Inflammatory macrophage treated with lipopolysaccharide for 1 hour (primary cell): ENCODE measurements around the gene PDE1C.

ENCODE experiments used
- DNase-seq, 2 donors: peaks; one replicate each; pipeline ENCODE4 v3.0.0-alpha.2; 2020 to 2022

The PDE1C gene

DNA sequence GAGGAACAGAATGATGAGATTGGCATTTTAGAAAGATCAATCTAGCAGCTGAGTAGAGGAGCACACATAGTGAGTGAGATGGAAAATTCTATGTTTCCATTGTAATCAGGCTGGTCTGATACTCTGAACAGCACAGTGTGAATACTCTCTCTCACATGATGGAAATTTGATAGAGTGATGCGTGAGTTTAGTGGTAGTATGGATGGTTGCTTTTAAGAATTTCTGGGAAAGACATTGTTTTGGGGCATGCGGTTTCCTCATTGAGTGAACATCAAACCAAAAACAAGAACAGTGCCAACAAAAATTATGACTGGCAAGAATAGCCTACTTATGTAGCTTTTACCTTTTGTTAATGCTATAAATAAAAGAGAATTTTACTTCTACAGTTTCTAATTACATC, 183.2 kb downstream of the PDE1C start:
- DNase-seq, result no peak

DNA sequence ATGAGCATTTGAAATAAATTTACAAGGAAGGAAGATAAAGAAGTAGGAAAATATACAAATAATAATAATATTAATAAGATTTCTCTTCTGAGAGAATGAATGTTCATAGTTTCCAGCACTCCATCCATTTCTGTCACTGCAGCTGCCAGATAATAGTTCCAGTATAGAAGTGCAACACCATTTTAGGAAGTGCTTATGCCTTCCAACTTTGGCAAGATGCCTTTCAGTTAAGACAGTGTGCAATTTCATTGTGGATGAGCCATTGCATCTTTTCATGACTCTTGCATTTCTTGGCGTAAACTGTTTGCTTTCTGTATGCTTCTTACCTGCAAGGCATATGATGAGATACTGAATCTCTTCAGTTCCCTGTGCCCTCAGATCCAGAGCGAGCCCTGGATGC, 185.0 kb downstream of the PDE1C start:
- peak in 1 of 2 donors; percentile 8 for DNase-seq

DNA sequence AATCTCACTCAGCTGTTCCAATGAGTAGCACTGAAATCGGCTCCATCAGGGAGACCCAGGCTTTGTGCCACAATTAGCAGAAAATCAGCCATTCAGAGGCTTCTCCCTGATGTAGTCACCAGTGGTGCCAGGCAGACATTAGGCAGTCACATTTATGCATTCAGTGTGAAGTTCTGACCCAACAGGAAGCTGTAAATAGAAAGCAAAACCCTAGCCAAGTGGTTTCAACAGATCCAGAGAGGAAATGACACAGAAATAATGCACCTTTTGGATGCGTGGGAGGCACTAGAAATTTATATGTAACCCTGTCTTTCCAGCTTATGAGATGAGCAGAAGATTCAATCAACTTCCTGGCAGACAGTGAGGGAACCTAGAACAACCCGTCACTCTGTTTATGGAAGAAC, 186.4 kb downstream of the PDE1C start:
- DNase-seq, result peak; percentile 62 to 66

DNA sequence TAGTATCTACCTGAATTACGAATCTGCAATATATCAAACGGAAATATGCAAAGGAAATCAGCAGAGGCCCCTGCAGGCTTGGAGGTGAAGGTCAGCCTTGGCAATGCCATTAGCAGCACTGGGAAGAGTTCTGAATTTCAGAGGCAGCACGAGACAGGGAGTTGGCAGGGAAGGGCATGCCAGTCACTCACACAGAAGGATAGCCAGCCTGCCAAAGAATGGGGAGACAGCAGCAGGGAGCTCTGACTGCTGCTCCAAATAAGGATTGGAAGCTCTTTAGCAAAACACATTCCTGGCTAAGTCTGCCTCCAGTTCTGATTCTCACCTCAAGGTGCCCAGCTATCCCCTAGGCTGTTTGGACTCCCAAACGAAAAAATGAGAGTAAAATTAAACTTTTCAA, 188.0 kb downstream of the PDE1C start:
- DNase-seq, result no peak

DNA sequence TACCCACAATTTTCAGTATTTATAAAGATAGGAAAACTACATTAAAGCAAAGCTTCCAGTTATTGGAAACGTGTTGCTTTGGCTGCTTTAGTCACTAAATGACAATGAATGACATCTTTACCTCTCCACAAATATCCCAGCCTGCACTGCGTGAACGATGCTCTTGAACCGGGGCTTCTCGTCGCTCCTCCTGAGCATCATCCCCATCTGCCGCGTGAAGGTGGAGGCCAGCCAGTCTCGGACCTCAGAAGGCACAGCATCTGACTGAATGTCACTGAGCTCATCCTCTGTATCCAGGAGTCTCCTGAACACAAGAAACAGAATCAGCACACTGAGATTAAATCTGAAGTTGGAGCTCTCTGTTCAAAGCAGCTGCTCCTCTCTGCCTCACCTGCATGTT, 191.3 kb downstream of the PDE1C start:
- no peak for DNase-seq

DNA sequence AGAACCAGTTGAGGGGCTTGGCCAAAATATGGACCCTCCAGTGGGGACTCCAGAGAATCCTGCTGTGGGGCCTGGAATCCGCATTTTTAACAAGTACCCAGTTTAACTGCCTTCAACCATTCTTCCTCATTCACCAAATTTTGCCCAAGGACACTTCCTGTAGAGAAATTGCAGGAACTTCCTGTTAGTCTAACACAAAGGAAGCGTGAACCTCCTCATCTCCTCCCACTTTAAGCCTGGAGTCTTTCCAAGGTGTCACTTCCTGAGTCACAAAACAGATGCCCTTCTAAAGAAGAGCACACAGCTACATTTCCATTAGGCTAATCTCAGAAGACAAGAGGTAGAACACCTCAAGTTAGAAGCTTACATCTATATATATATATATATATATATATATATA, 194.8 kb downstream of the PDE1C start:
- DNase-seq, result peak; percentile 40 to 50

DNA sequence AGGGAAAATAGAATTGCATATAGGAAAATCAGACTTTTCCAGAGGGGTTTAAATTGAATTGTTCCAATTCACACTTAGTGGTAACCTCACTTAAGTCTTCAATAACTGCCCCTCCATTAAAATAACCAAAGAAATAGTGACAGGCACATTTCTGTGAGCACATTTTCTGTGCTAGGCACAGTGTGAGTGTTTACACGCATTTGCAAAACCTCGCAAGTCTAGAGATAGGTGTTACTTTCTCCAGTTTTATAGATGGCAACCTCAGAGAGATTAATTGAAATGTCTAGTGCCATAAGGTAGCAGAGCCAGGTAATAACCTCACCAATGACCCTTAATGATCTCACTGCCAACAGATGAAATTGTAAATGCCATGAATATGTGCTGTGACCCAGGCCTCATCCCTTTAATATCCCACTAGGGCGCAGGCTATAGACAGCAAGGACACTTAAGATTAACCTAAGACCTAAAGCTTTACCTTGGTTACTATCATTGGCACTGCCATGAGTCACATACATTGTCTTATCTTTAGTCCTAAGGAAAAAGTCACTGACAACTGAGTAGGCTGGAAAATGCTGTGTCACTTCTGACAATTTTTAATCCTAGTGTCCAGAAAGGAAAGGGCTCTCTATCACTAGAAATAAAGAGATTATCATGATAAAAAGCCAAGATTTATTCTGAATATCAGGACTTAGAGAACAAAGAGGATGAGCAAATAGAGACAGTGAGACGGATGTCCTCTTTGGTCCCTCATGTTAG, 195.4 kb downstream of the PDE1C start:
- no peak for DNase-seq

DNA sequence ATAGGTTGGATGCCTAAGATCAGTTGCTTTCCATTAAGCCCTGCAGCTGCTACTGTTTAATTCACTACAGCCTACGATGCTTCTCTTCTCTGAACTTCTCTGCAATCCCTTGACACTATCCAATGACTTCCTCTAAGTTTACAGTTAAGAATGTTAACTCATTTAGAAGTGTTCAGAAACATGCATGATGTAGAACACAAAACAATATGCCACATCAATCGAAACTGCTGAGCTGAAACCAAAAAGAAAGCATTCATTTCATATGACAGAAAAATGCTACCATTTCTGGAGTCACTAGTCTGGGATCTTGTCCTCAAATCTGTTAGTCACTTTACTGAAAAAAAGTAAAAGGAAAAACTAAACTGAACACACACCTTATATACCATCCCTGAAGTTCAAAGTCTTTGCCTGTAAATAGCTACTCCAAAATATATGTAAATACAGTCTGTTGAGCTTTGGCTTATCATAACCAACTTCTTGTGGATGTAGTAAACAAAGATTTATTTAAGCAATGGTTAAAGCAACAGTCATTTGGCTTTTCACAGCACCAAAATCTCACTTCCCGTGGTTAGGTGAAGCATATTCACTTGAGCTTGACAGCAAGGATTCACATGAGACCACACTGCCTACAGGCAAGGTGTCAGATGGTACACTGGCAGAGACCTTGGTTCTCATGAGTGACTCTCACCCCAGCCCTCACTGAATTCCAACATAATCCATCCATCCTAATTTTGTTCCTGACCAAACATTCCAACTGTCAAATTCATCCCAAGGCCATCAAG, 196.2 kb downstream of the PDE1C start:
- DNase-seq, result no peak

DNA sequence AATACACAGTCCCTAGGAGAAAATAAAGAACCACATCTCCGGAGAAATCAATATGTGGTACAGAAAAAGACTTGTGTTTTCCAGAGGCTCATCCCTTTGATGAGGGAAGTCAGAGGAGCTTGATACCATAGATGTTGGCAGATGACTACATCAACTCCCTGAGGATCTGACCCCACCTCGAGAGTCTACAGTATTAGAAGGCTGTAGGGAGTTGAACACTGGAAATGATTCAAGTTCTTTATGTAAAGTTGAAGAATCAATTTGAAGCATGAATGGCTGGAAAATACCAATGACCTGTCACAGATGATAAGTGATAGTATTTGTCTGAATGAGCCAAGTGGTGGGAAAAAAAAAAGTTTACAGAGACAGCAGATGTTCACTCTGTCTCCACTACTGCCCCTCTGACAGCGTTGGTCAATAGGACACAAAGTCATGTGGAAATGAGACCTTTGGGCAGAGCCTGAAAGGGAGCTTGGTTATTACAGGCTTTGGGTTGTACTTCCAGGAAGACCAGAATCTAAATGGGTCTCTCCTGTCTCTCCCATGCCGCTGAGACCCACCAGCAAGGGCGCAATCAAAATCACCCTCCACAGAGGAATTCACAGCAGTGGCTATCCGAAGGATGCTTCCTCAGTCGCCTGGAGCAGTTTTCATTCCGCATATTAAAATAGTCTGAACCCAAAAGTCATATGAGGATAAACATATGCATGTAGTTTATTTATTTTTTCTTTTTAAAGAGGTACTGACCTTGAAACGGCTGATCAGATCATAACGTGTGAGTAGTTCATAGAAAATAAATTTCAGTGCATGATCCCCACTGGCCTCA, 197.4 kb downstream of the PDE1C start:
- DNase-seq, result no peak

DNA sequence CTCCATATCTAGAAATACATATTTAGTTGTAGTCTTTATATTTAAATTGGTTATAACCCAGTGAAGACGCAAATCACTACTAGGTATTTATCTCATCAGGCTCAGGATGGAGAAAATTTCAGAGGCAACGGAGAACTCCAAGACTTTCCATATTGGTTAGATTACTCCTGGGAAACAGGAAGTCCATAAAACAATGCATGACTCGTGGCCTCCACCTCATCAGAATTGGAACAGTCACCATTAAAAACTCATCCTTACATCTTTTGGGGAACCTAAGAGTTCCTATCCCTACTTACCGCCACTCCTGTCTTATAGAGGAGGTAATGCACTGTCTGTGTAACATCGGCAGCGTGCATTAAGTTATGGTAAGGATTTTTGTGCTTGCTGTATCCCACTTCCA, 205.6 kb downstream of the PDE1C start:
- no peak for DNase-seq

DNA sequence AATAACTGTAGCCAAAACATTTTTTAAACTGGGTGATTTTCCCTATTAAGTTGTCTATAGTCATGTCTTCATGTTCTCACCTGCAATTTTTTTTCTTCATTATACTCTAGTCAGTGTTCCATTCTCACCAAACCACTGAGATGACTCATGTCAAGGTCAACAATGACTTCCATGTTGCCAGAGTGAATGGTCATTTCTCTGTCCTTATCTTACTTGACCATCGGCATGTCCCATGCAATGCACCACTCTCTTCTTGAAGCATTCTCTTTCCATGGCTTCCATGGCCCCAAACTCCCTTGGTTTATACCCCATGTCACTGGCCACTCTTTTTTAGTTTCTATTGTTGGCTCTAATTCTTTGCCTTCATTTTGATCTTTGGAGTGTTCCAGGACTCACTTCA, 209.3 kb downstream of the PDE1C start:
- DNase-seq, result no peak

DNA sequence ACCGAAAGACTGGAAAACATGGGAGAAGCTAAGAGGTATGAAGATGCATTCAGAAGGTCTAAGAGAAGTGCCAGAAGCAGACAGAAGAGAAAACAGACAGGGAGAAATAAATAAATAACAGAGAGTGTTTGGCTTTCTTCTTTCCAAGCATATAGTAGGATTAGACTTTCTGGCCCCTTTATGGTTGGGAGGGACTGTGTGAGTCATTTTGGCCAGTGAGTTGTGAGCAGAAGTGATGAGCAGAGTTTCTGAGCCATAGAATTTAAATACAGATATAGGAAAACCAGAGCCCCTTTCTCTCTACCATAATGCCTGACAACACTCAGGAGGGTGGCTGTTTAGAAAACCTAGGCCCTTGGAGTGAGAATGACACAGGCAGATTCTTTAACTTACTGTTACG, 212.2 kb downstream of the PDE1C start:
- DNase-seq, result no peak

DNA sequence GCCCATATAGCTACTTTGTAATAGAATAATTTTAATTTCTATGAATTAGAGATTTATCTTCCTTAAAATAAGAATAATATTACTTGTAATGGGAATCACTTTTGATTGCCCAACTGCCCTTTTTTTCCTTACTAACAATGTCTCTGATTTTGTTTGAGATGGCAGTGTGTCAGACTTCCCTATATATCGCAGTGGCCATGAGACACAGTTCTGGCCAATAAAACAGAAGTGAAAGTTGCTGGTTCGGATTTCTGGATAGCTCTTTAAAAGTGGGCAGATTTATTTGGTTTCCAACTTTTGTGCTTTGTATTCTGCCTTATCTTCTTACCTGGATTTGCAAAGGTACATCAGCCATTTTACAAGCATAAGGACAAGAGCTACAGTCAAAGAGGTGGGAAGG, 213.0 kb downstream of the PDE1C start:
- peak; percentile 55 to 71 for DNase-seq

DNA sequence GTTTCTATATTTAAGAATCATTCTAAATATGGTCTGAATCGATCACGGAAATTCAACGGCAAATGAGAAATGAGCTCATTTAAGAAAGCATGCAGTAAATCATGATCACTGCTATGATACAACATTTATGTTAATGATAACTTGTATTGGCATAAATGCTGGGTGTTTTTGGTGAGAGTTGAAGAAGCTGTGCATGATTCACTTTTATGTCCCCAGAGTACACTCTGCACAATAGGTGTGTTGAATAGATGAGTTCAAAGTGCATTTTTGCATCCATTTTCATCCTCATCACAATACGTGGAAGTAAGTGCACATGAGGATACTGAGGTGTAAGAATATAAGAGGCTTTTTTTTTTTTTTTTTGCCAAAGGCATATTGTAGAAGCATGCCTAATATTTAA, 213.9 kb downstream of the PDE1C start:
- DNase-seq, result no peak

DNA sequence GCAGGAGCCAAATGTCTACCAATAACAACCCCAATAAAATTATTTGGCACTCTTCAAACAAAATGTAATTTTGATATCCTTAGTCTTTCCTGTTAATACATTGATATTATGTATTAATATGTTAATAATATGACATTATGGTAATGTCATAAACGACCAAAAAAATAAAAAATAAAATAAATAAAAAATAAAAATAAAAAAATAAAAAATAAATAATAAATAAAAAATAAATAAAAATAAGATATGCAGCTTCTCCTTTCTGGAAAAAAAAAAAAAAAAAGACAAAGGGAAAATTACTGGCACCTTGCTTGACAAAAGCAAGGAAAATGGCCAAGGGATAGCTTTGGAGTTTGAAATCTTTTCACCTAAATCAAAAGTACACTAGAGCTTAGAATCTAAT, 214.7 kb downstream of the PDE1C start:
- DNase-seq, result no peak

DNA sequence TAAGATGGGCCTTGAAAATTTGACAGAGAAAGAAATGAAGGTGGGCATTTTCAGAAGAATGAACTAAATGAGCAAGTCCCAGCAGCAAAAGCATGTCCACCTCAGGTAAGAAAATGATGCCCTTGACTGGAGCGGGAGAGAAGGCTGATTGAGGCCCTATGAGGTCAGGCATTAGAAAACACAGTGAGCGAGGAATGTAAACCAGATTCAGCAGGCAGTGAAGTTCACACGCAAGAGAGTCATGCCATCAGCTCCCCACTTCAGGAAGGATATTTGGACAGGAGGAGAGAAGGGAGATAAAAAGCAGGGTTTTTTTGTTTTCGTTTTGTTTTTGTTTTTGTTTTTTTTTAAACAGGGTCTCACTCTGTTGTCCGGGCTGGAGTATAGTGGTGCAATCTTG, 216.8 kb downstream of the PDE1C start:
- DNase-seq, result no peak

DNA sequence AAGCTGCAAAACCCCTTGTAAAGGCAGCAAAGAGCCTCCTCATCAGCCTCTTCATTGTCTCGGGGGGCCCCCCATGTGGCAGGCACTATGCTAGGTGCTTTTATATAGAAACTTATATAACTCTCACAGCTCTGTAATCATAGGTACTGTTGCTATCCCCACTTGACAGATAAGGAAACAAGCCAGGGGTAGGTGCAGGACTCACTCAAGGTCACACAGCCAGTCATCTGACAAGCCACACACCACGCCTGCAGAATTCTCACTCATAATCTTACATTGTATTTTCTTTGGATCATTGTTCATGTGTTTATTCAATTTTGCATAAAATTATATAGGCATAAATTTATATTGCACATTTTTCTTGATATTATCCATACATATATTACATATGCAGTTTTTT, 217.7 kb downstream of the PDE1C start:
- DNase-seq, result no peak

DNA sequence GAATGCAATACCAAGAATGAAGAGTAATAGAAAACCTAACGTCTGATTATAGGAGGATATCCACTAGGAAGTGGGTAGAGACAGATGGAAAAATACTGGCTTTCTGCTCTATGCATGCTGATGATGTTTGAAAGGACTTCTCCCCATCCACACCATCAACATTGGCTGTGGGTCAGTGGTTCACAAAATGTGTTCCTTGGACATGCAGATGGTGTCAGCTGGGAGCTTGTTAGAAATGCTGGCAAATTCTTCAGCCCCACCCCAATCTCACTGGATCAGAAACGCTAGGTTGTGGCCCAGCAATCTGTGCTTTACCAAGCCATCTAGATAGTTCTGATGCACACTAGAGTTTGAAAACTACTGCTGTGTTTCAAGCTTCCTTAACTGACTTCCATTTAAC, 219.1 kb downstream of the PDE1C start:
- DNase-seq, result no peak

DNA sequence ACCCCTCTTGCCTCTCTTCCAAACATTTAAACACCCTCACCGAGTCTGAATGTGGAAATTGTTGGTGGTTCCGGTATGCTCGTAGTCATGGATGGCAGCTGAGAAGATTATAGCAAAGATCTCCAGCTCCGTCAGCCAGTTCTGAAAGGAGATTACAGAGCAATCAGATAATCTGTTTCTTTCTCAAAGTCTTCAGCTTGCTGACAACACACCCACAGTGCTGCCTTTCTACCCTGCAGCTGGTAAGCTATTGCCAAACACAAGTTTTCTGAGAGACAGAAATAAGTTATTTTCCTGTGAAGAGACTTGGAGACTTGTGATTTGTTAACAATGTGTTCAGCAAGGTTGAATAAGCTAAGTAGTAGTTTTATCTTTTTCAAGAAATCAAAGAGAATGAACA, 219.6 kb downstream of the PDE1C start:
- DNase-seq, result no peak

DNA sequence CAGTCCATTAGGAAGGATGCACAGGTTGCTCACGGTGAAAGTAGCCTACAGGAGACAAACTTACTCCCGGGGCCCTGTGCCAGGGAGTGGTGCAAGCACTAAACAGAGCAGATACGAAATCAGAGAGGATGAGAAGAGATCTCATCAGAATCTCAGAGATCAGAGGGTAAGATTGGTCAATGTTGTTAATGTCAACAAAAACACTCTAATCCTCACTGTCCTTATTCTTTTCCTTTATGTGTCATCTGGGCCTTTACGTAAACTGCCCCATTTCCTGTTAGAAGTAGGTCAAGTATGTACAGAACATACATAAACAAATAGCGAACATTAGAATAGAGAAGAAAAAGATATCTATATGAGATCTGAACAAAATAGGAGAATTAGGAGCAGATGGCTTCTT, 220.1 kb downstream of the PDE1C start:
- no peak for DNase-seq

DNA sequence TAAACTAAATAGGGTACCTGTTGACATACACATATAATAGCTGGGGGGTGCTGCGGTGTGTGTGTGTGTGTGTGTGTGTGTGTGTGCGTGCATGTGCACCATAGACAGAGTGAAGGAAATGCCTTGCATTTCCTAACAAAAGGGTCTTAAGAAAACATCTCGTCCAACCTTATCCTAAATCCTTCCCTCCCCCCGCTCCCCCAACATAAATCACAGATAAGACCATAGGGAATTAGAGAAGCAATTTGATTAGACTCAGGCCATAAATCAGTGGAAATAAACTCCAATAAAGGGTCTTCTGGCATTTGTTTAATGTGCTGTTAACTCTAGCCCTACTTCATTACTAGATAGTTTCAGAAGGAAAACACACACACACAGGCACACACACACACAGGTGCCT, 234.7 kb downstream of the PDE1C start:
- DNase-seq, result no peak

DNA sequence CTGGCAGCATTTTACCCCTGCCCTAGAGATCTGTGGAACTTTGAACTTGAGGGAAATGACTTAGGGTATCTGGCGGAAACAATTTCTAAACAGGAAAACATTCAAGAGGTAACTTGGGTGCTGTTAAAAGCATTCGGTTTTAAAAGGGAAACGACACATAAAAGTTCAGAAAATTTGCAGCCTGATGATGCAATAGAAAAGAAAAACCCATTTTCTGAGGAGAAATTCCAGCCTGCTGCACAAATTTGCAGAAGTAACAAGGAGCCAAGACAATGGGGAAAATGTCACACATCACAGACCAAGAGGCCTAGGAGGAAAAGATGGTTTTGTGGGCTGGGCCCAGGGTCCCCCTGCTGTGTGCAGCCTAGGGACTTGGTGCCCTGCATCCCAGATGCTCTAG, 236.6 kb downstream of the PDE1C start:
- peak; percentile 58 to 63 for DNase-seq

DNA sequence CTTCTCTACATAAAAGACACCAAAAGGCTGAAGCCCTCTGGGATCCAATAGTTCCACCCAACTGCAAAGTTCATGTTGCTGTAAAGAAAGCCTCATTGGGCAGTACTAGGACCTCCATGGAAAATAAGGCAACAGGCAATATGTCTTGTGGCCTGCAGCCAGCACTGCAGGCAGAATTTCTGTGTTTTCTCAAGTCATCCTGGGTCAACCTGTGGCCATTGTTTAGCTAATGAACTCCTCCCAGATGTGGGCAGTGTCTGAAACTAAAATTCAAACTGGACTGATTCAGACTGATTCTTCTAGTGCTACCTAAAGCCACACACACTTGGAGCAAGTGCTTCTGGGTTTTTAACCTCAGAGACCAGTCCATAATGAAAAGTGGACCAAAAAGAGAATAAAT, 241.7 kb downstream of the PDE1C start:
- no peak for DNase-seq

DNA sequence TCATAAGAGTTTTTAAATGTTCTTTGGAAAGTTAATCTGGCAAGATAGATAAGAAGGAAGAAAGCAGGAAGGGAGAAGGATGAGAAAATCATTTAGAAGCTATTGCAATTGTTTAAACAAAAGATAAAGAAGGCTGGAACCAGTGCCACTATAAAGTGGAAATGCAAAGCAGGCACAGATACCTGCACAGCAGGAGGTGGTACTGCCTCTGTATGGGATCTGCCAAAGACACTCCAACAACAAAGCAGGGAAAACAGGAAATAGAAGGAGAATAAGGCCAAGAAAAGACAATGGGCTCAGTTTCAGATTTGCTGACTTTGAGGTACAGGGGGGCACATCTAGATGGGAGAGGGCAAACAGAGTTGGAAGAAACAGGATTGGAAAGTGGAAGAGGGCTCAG, 244.6 kb downstream of the PDE1C start:
- DNase-seq, result no peak
